CD8-positive, alpha-beta memory T cell (primary cell): ENCODE measurements around the gene UFSP1. TPM values are rescaled to one million over a fixed set of nuclear protein-coding genes. Genes with fewer than 3 reads are reported as not detected.
"Not testable (repeated sequence)": the region's sequence is repeated elsewhere in the genome, so short reads cannot be mapped to it uniquely, and the experiment has no call there.

ENCODE experiments used
- CTCF ChIA-PET: fragments of 350-600 bp; sonication (Branson Sonifier 250); formaldehyde crosslinking; loops from one replicate; lab custom pipeline; 2021; ENCODE audit warnings: antibody characterized with exemption; lab: Charles Lee
- POLR2A ChIA-PET: fragments of 350-600 bp; sonication (Branson Sonifier 250); formaldehyde crosslinking; loops from one replicate; lab custom pipeline; 2021; ENCODE audit warnings: antibody characterized with exemption; lab: Charles Lee
- DNase-seq, 5 donors: peaks; one replicate each; pipeline versions ENCODE4 v3.0.0 to v3.0.0-alpha.2; 2020 to 2022; ENCODE audit warnings: mixed read lengths in 1 of 5
- H3K27ac ChIP-seq: one replicate; pipeline ENCODE4 v1.7.0; 2013; ENCODE audit warnings: low read depth, mild to moderate bottlenecking, low read length, moderate library complexity
- H3K27me3 ChIP-seq: 2 replicates; pipeline ENCODE4 v1.7.0; 2013; ENCODE audit warnings: low read length, mild to moderate bottlenecking; ENCODE audit not compliant: insufficient read depth, poor library complexity, severe bottlenecking
- H3K36me3 ChIP-seq: 2 replicates; pipeline ENCODE4 v1.7.0; 2013; ENCODE audit warnings: mild to moderate bottlenecking, low read length, moderate library complexity; ENCODE audit not compliant: insufficient read depth
- H3K4me1 ChIP-seq: 2 replicates; pipeline ENCODE4 v1.7.0; 2013; ENCODE audit warnings: mild to moderate bottlenecking, low read length, moderate library complexity; ENCODE audit not compliant: insufficient read depth
- H3K4me3 ChIP-seq: 2 replicates; pipeline ENCODE4 v1.7.0; 2013; ENCODE audit warnings: mild to moderate bottlenecking, low read length
- H3K9me3 ChIP-seq: 2 replicates; pipeline ENCODE4 v1.7.0; 2013; ENCODE audit warnings: mild to moderate bottlenecking, low read length
- H3K27ac Mint-ChIP-seq, 8 donors: one replicate each; pipeline ENCODE4 v1.8.0; 2020 to 2021; ENCODE audit warnings: mixed read lengths in 8 of 8, mild to moderate bottlenecking in 6 of 8, inconsistent platforms in 3 of 8, moderate library complexity in 3 of 8
- H3K27me3 Mint-ChIP-seq, 2 donors: one replicate each; pipeline ENCODE4 v1.8.0; 2020 to 2021; ENCODE audit warnings: mixed read lengths in 2 of 2, mild to moderate bottlenecking in 1 of 2, moderate library complexity in 1 of 2
- H3K36me3 Mint-ChIP-seq, 3 donors: one replicate each; pipeline ENCODE4 v1.8.0; 2020 to 2021; ENCODE audit warnings: mixed read lengths in 3 of 3, inconsistent platforms in 1 of 3, mild to moderate bottlenecking in 1 of 3
- H3K4me1 Mint-ChIP-seq, 3 donors: one replicate each; pipeline ENCODE4 v1.8.0; 2020 to 2021; ENCODE audit warnings: mixed read lengths in 3 of 3, inconsistent platforms in 1 of 3, mild to moderate bottlenecking in 1 of 3
- H3K4me3 Mint-ChIP-seq, 7 donors: one replicate each; pipeline ENCODE4 v1.8.0; 2020 to 2021; ENCODE audit warnings: mixed read lengths in 7 of 7, mild to moderate bottlenecking in 6 of 7, moderate library complexity in 4 of 7, inconsistent platforms in 2 of 7
- H3K9me3 Mint-ChIP-seq, 5 donors: one replicate each; pipeline ENCODE4 v1.8.0; 2020 to 2022; ENCODE audit warnings: mixed read lengths in 5 of 5, mild to moderate bottlenecking in 3 of 5, moderate library complexity in 2 of 5, inconsistent platforms in 1 of 5
- polyA plus RNA-seq: library from polyadenylated mRNA; unstranded; fragments of 300-500 nt; fragmentation: Illumina TruSeq; gene quantifications from one replicate; pipeline ENCODE4 v1.2.3, GENCODE V29; 2021
- total RNA-seq, 2 experiments: library from RNA; stranded (reverse); gene quantifications; one replicate each; pipeline ENCODE4 v1.2.3, GENCODE V29; 2021

The UFSP1 gene
- total and polyA plus RNA-seq, 3 experiments from 2014 or later: 2.1 to 4.0 (median 3.1) TPM

DNA sequence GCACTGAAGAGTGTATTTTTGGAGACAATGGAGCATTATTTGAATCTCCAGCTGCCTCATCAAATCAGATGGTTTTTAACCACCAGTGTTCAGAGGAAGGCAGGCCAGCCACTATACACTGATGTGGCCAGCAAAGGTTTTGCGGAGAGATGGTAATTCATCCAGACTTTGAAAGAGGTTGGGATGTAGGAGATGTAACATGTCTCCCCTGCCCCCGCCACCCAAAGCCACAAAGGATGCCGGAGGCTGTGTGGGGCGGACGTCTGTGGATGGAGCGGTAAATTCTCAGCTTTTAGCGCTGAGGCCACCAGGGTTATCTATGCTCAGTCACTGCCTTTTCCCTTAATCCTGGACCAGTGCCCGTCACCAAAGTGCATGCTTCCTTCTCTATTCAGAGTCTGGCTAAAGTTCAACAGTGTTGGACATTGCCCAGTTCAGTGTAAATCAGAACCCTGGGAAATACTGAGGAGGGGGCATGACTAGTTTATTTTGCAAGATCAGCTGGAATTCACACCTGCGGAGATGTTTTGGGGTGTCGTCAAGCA, 26.0 kb downstream of the UFSP1 start:
- DNase-seq: no peak
- CTCF ChIA-PET: interaction anchor here (1.3 kb wide), 1 partner anchor 11 kb away, joined by 3 read pairs; the partner anchor contains the start of gene SLC12A9
- peaks cover 17% of the 10 kb centered on the region for H3K4me1 ChIP-seq
- H3K36me3 ChIP-seq: peaks cover 12% of the 10 kb centered on the region
- Mint-ChIP-seq H3K27ac (peak overlapping the region in 1 of 8 donors; percentile 46), H3K9me3 (no peaks in the 10 kb centered on the region), H3K4me1 (peaks cover 4 to 22% (median 16%) of the 10 kb centered on the region in 3 donors), H3K36me3 (peaks cover 13 to 68% (median 16%) of the 10 kb centered on the region in 3 donors), H3K27me3 (no peaks in the 10 kb centered on the region), H3K4me3 (no peak overlapping the region)
- no peak overlapping the region for H3K27ac ChIP-seq
- no peak overlapping the region for H3K4me3 ChIP-seq
- POLR2A ChIA-PET: no interaction called here
- no peaks in the 10 kb centered on the region for H3K9me3 ChIP-seq
- no peaks in the 10 kb centered on the region for H3K27me3 ChIP-seq

DNA sequence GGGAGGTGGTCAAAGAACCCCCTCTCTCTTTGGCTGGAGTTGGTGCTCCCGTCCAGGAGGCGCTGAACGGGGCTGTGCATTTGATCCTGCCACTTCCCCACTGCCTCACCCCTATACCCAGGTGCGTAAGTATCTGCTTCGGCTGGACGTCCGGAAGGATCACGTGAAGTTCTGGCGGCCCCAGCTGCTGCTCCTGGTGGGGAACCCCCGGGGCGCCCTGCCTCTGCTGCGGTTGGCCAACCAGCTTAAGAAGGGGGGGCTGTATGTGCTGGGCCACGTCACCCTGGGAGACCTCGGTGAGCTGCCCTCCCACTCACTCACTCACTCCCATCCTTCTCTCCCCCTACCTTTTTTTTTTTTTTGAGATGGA, 27.9 kb downstream of the UFSP1 start:
- Histone ChIP-seq H3K4me3 (no peak overlapping the region), H3K27ac (no peak overlapping the region), H3K9me3 (no peaks in the 10 kb centered on the region), H3K36me3 (peaks cover 12% of the 10 kb centered on the region), H3K27me3 (no peaks in the 10 kb centered on the region), H3K4me1 (peaks cover 9% of the 10 kb centered on the region)
- Mint-ChIP-seq H3K4me1 (peaks cover 2 to 6% (median 3%) of the 10 kb centered on the region in 3 donors), H3K27ac (no peak overlapping the region), H3K27me3 (no peaks in the 10 kb centered on the region), H3K4me3 (no peak overlapping the region), H3K36me3 (peaks cover 13 to 79% (median 21%) of the 10 kb centered on the region in 3 donors), H3K9me3 (no peaks in the 10 kb centered on the region)
- ChIA-PET CTCF (interaction anchor here (1.8 kb wide), 1 partner anchor 9 kb away, joined by 8 read pairs; the partner anchor contains the start of gene SLC12A9), POLR2A (interaction anchor here (0.6 kb wide), 1 partner anchor 12 kb away, joined by 3 read pairs; no protein-coding TSS in a partner anchor)
- DNase-seq: no peak

DNA sequence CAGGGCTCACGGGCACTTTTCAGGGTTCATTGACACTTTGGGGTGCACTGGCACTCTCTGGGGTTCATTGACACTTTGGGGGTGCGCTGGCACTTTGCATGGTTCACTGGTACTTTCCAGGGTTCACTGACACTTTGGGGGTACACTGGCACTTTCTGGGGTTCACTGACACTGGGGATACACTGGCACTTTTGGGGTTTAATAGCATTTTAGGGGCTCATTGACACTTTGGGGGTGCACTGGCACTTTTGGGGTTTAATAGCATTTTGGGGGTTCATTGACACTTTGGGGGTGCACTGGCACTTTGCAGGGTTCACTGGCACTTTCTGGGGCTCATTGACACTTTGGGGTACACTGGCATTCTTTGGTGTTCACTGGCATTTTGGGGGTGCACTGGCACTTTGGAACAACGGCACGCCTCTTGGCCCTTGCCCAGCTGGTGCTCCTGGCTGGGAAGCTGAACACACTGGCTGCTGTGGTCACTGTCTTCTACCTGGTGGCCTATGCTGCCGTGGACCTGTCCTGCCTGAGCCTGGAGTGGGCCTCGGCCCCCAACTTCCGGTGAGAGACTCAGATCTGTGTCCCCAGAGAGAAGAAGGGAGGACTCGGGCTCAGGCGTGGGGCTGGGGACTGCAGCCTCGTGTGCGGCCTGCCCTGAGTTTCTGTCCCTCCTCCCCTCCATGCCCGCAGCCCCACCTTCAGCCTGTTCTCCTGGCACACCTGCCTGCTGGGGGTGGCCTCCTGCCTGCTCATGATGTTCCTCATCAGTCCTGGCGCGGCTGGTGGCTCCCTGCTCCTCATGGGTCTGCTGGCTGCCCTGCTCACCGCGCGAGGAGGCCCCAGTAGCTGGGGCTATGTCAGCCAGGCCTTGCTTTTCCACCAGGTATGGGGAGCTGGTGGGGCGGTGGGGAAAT, 28.6 kb downstream of the UFSP1 start:
- Mint-ChIP-seq H3K9me3 (no peaks in the 10 kb centered on the region), H3K27me3 (no peaks in the 10 kb centered on the region), H3K36me3 (peaks cover 13 to 79% (median 21%) of the 10 kb centered on the region in 3 donors), H3K4me1 (peaks cover under 1 to 4% (median 2%) of the 10 kb centered on the region in 3 donors), H3K27ac (peak overlapping the region in 1 of 8 donors; percentile 67), H3K4me3 (no peak overlapping the region)
- Histone ChIP-seq H3K27ac (no peak overlapping the region), H3K27me3 (no peaks in the 10 kb centered on the region), H3K4me3 (no peak overlapping the region), H3K9me3 (no peaks in the 10 kb centered on the region), H3K4me1 (peaks cover 4% of the 10 kb centered on the region), H3K36me3 (peaks cover 12% of the 10 kb centered on the region)
- ChIA-PET POLR2A (no interaction called here), CTCF (interaction anchor here (1.8 kb wide), 1 partner anchor 9 kb away, joined by 8 read pairs; the partner anchor contains the start of gene SLC12A9)
- DNase-seq: no peak

DNA sequence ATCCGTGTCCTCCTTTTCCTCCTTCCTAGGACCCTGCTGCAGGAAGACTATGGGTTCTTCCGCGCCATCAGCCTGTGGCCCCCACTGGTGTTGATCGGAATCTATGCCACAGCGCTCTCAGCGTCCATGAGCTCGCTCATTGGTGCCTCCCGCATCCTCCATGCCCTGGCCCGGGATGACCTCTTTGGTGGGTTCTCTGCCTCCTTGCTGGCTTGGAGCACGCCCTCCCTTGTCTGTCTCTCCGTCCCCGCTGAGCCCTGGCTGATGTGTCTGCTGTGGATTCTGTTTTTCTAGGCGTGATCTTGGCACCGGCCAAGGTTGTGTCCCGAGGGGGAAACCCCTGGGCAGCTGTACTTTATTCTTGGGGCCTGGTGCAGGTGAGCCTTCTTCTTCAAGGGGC, 29.7 kb downstream of the UFSP1 start:
- POLR2A ChIA-PET: no interaction called here
- H3K27me3 ChIP-seq: no peaks in the 10 kb centered on the region
- H3K4me3 ChIP-seq: no peak overlapping the region
- no peaks in the 10 kb centered on the region for H3K4me1 ChIP-seq
- H3K27me3 Mint-ChIP-seq: no peaks in the 10 kb centered on the region
- H3K4me3 Mint-ChIP-seq: no peak overlapping the region
- H3K9me3 Mint-ChIP-seq: no peaks in the 10 kb centered on the region
- H3K27ac ChIP-seq: no peak overlapping the region
- no peak for DNase-seq
- peak overlapping the region in 2 of 8 donors; percentile 32 to 67 for H3K27ac Mint-ChIP-seq
- peaks cover 12% of the 10 kb centered on the region for H3K36me3 ChIP-seq
- CTCF ChIA-PET: no interaction called here
- peaks cover 5 to 12% (median 7%) of the 10 kb centered on the region in 3 donors for H3K4me1 Mint-ChIP-seq
- H3K36me3 Mint-ChIP-seq: peaks cover 13 to 81% (median 21%) of the 10 kb centered on the region in 3 donors
- H3K9me3 ChIP-seq: no peaks in the 10 kb centered on the region

DNA sequence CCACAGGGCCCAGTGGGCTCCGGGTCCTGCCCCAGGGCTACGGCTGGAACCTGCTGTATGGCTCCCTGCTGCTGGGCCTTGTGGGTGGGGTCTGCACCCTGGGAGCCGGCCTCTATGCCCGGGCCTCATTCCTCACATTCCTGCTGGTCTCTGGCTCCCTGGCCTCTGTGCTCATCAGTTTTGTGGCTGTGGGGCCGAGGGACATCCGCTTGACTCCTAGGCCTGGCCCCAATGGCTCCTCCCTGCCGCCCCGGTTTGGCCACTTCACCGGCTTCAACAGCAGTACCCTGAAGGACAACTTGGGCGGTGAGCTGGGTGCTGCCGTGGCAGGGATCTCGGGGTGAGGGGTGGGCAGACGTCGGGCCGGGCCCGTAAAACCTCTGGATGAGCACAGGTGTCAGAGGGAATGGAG, 32.6 kb downstream of the UFSP1 start:
- H3K4me1 ChIP-seq: peaks cover 12% of the 10 kb centered on the region
- CTCF ChIA-PET: interaction anchor here (1.2 kb wide), 1 partner anchor 152 kb away, joined by 3 read pairs; no protein-coding TSS in a partner anchor
- Mint-ChIP-seq H3K9me3 (no peaks in the 10 kb centered on the region), H3K4me3 (no peak overlapping the region), H3K27ac (no peak overlapping the region), H3K27me3 (no peaks in the 10 kb centered on the region), H3K4me1 (peaks cover 13 to 35% (median 19%) of the 10 kb centered on the region in 3 donors), H3K36me3 (peaks cover 13 to 59% (median 18%) of the 10 kb centered on the region in 3 donors)
- POLR2A ChIA-PET: interaction anchor here (0.8 kb wide), 1 partner anchor 13 kb away, joined by 5 read pairs; no protein-coding TSS in a partner anchor
- H3K36me3 ChIP-seq: peaks cover 7% of the 10 kb centered on the region
- DNase-seq: no peak
- H3K9me3 ChIP-seq: no peaks in the 10 kb centered on the region
- no peak overlapping the region for H3K27ac ChIP-seq
- no peaks in the 10 kb centered on the region for H3K27me3 ChIP-seq
- no peak overlapping the region for H3K4me3 ChIP-seq

DNA sequence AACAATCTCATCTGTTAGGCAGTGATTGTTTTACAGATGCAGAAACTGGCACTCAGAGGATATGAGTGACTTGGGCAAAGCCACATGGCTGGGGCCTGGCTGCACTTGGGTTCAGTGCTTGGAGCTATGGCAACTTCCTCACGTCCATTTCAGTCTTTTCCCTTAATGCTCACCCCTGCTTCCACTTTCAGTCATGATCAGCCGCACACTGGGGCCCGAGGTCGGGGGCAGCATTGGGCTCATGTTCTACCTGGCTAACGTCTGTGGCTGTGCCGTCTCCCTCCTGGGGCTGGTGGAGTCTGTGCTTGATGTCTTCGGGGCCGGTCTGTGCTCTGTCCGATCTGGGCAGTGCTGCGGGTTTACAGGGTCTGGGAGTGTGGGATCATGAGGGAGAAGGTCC, 34.0 kb downstream of the UFSP1 start:
- Histone ChIP-seq H3K4me3 (no peak overlapping the region), H3K27me3 (no peaks in the 10 kb centered on the region), H3K9me3 (no peaks in the 10 kb centered on the region), H3K36me3 (peaks cover 7% of the 10 kb centered on the region), H3K27ac (no peak overlapping the region), H3K4me1 (peaks cover 17% of the 10 kb centered on the region)
- H3K4me1 Mint-ChIP-seq: peaks cover 16 to 37% (median 21%) of the 10 kb centered on the region in 3 donors
- H3K36me3 Mint-ChIP-seq: peaks cover 8 to 45% (median 13%) of the 10 kb centered on the region in 3 donors
- H3K27ac Mint-ChIP-seq: peak overlapping the region in 4 of 8 donors; percentile 73 to 88 (median 79)
- ChIA-PET CTCF (no interaction called here), POLR2A (no interaction called here)
- no peak for DNase-seq
- H3K27me3 Mint-ChIP-seq: no peaks in the 10 kb centered on the region
- peak overlapping the region in 1 of 7 donors; percentile 51 for H3K4me3 Mint-ChIP-seq
- H3K9me3 Mint-ChIP-seq: no peaks in the 10 kb centered on the region

DNA sequence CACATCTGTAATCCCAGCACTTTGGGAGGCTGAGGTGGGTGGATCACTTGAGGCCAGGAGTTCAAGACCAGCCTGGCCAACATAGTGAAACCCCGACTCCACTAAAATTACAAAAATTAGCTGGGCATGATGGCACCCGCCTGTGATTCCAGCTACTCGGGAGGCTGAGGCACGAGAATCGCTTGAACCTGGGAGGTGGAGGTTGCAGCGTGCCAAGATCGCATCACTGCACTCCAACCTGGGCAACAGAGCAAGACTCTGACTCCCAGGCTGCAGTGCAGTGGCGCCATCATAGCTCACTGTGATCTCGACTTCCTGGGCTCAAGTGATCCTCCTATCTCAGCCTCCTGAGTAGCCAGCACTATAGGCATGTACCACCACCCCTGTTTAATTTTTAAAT, 34.6 kb downstream of the UFSP1 start:
- H3K27me3 ChIP-seq, H3K27ac ChIP-seq, H3K27me3 Mint-ChIP-seq, H3K9me3 ChIP-seq, H3K36me3 ChIP-seq, DNase-seq, CTCF ChIA-PET, H3K9me3 Mint-ChIP-seq, H3K4me3 ChIP-seq, POLR2A ChIA-PET: not testable (repeated sequence)
- Mint-ChIP-seq H3K4me1 (peaks cover 16 to 37% (median 21%) of the 10 kb centered on the region in 3 donors), H3K27ac (peak overlapping the region in 1 of 8 donors; percentile 42), H3K36me3 (peaks cover 5 to 39% (median 8%) of the 10 kb centered on the region in 3 donors), H3K4me3 (peak overlapping the region in 1 of 7 donors; percentile 84)
- peaks cover 17% of the 10 kb centered on the region for H3K4me1 ChIP-seq
